Panc1 (cell line): ENCODE data around the gene OPRD1. TPM values are rescaled to one million over a fixed set of nuclear protein-coding genes. Genes with fewer than 3 reads are reported as not detected.

ENCODE experiments used
- ATAC-seq: fragments of 200-7000 bp; cut with Tn5 transposase; 2 replicates; pipeline ENCODE4 v1.9.1; 2020; ENCODE audit warnings: mild to moderate bottlenecking, moderate library complexity
- BruUV-seq: library from RNA; stranded (reverse); fragments of 400-500 nt; replicated peaks from 2 replicates; lab custom pipeline; 2021; lab: Mats Ljungman, UMichigan
- CTCF ChIA-PET: fragments of 300-600 bp; sonication (Branson Sonifier 250); formaldehyde crosslinking; loops from one replicate; lab custom pipeline; 2022; ENCODE audit warnings: antibody characterized with exemption; lab: Charles Lee
- POLR2A ChIA-PET: fragments of 300-600 bp; sonication (Branson Sonifier 250); formaldehyde crosslinking; loops from one replicate; lab custom pipeline; 2022; ENCODE audit warnings: antibody characterized with exemption; lab: Charles Lee
- DNase-seq: peaks from one replicate; pipeline ENCODE4 v3.0.0-alpha.2; 2010; ENCODE audit warnings: low read depth, low spot score
- H3K27ac ChIP-seq: 2 replicates; pipeline ENCODE4 v1.5.1; 2011; ENCODE audit warnings: mild to moderate bottlenecking, low read length, inconsistent platforms
- H3K27me3 ChIP-seq: fragments of 200-500 bp; sonication (Bioruptor generic); 2 replicates; pipeline ENCODE4 v1.6.0; 2014; ENCODE audit warnings: low read length, inconsistent platforms; ENCODE audit not compliant: control insufficient read depth, insufficient read depth
- H3K36me3 ChIP-seq: fragments of 200-500 bp; sonication (Bioruptor generic); 2 replicates; pipeline ENCODE4 v1.5.1; 2014; ENCODE audit warnings: inconsistent platforms, mild to moderate bottlenecking, low read length, moderate library complexity; ENCODE audit not compliant: control insufficient read depth, insufficient read depth
- H3K4me1 ChIP-seq: 2 replicates; pipeline ENCODE4 v1.5.1; 2011; ENCODE audit warnings: inconsistent platforms, mild to moderate bottlenecking, low read length, moderate library complexity; ENCODE audit not compliant: control insufficient read depth, insufficient read depth
- H3K4me3 ChIP-seq, 2 experiments: 2 replicates each; pipeline ENCODE4 v1.5.1; 2011 to 2012; ENCODE audit warnings: low read depth in 2 of 2, low read length in 2 of 2, mild to moderate bottlenecking in 2 of 2, inconsistent platforms in 1 of 2, moderate library complexity in 1 of 2
- H3K9me3 ChIP-seq: fragments of 200-500 bp; sonication (Bioruptor generic); 2 replicates; pipeline ENCODE4 v1.5.1; 2014; ENCODE audit warnings: low read depth, mild to moderate bottlenecking, inconsistent platforms, low read length, moderate library complexity; ENCODE audit not compliant: control insufficient read depth, insufficient read depth
- POLR2AphosphoS5 ChIP-seq: IDR thresholded peaks from 2 replicates; pipeline ENCODE4 v1.6.1; 2012; ENCODE audit warnings: mild to moderate bottlenecking, low read depth, low read length, moderate library complexity
- SIN3A ChIP-seq: IDR thresholded peaks from 2 replicates; pipeline ENCODE4 v1.6.1; 2012; ENCODE audit warnings: low read depth, mild to moderate bottlenecking, low read length, moderate library complexity, borderline replicate concordance; ENCODE audit not compliant: insufficient read depth
- TCF7L2 ChIP-seq: IDR thresholded peaks from 2 replicates; pipeline ENCODE4 v1.6.1; 2011; ENCODE audit warnings: mild to moderate bottlenecking, low read depth, low read length, inconsistent platforms
- in situ Hi-C: cut with HindIII; loops from 2 replicates; pipeline ENCODE4 v1.10.0; 2016; ENCODE audit warnings: low sequenced_read_pairs, low pct_unique_long_range_greater_than_20kb
- intact Hi-C: fragments of 100-400 bp; cut with micrococcal nuclease; formaldehyde crosslinking; loops from one replicate; pipeline ENCODE4 v1.10.0; 2022; ENCODE audit not compliant: unreplicated experiment
- total RNA-seq: library from RNA; stranded (reverse); gene quantifications from one replicate; pipeline ENCODE4 v1.2.1, GENCODE V29; 2021; ENCODE audit not compliant: unreplicated experiment
- TF ChIP-seq, protein P1 (sequence below): fragments of 450-650 bp; IDR thresholded peaks from 2 replicates; pipeline ENCODE4 v1.5.1; 2017; ENCODE audit warnings: mild to moderate bottlenecking
- TF ChIP-seq, protein P2 (sequence below), 2 experiments: IDR thresholded peaks; 2 replicates each; pipeline ENCODE4 v1.6.1; 2011 to 2012; ENCODE audit warnings: low read depth in 2 of 2, control low read depth in 1 of 2, low read length in 1 of 2, mild to moderate bottlenecking in 1 of 2, moderate library complexity in 1 of 2; ENCODE audit not compliant: insufficient read depth in 1 of 2

OPRD1 gene
- total RNA-seq, 1 experiment from 2014 or later: 5.4 TPM

DNA sequence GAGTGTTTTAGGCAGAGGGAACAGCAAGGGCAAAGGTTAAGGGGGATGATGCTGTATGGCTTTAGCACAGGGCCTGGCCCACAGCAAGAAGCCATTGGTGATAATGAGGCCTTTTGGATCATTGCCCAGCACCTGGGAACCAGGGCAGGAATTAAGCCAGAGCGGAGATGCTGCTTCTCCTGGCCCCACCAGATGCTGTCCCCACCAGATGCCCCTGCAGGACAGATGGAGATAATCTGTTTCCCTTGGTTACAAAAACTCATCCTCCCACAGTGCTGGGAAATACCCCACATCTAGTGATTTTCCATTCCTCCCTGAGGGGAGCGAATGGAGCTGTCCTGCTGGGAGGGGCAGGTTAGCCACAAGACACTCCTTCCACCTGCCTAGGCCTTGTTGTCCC lies 18.8 kb downstream of the OPRD1 start:
- Histone ChIP-seq H3K9me3 (no peaks in the 10 kb centered on the region), H3K36me3 (no peaks in the 10 kb centered on the region), H3K4me3 (no peak overlapping the region), H3K27me3 (no peaks in the 10 kb centered on the region), H3K4me1 (peaks cover 3% of the 10 kb centered on the region), H3K27ac (no peak overlapping the region)
- ChIA-PET POLR2A (no interaction called here), CTCF (interaction anchor here (1.1 kb wide), 1 partner anchor 16 kb away, joined by 3 read pairs; no protein-coding TSS in a partner anchor)
- in situ Hi-C loops: no loop called here
- peak; percentile 21 for ATAC-seq
- no peak for DNase-seq
- intact Hi-C loops: no loop called here
- TF ChIP-seq TCF7L2 (no peak), POLR2AphosphoS5 (no peak), SIN3A (no peak)
- TF ChIP-seq, protein P1, sequence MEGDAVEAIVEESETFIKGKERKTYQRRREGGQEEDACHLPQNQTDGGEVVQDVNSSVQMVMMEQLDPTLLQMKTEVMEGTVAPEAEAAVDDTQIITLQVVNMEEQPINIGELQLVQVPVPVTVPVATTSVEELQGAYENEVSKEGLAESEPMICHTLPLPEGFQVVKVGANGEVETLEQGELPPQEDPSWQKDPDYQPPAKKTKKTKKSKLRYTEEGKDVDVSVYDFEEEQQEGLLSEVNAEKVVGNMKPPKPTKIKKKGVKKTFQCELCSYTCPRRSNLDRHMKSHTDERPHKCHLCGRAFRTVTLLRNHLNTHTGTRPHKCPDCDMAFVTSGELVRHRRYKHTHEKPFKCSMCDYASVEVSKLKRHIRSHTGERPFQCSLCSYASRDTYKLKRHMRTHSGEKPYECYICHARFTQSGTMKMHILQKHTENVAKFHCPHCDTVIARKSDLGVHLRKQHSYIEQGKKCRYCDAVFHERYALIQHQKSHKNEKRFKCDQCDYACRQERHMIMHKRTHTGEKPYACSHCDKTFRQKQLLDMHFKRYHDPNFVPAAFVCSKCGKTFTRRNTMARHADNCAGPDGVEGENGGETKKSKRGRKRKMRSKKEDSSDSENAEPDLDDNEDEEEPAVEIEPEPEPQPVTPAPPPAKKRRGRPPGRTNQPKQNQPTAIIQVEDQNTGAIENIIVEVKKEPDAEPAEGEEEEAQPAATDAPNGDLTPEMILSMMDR: no peak
- TF ChIP-seq, protein P2, sequence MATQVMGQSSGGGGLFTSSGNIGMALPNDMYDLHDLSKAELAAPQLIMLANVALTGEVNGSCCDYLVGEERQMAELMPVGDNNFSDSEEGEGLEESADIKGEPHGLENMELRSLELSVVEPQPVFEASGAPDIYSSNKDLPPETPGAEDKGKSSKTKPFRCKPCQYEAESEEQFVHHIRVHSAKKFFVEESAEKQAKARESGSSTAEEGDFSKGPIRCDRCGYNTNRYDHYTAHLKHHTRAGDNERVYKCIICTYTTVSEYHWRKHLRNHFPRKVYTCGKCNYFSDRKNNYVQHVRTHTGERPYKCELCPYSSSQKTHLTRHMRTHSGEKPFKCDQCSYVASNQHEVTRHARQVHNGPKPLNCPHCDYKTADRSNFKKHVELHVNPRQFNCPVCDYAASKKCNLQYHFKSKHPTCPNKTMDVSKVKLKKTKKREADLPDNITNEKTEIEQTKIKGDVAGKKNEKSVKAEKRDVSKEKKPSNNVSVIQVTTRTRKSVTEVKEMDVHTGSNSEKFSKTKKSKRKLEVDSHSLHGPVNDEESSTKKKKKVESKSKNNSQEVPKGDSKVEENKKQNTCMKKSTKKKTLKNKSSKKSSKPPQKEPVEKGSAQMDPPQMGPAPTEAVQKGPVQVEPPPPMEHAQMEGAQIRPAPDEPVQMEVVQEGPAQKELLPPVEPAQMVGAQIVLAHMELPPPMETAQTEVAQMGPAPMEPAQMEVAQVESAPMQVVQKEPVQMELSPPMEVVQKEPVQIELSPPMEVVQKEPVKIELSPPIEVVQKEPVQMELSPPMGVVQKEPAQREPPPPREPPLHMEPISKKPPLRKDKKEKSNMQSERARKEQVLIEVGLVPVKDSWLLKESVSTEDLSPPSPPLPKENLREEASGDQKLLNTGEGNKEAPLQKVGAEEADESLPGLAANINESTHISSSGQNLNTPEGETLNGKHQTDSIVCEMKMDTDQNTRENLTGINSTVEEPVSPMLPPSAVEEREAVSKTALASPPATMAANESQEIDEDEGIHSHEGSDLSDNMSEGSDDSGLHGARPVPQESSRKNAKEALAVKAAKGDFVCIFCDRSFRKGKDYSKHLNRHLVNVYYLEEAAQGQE (IDR thresholded peaks at IDR 0.05; ENCODE audit: insufficient read depth in 1 of 2, low read depth in 2 of 2, low read length in 1 of 2): no peak
- BruUV-seq: no TSS peak

DNA sequence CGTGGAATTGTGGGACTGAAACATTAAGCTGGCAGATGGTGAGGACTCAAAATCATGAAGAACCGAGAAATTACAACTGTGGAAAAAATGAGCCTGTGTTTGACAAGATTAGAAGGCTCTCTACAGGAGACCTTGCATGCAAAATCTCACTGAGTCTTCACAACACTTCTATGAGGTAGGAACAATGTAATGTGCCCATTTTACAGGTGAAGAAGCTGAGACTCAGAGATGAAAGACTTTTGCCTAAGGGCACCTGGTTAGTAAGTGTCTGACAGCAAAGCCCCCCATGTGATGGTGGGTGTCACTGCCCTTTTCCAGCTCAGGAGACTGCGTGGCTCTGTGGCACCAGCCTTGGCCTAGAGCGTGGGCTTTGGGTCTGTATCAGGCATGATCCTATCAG lies 21.0 kb downstream of the OPRD1 start:
- CTCF ChIA-PET: interaction anchor here (0.5 kb wide), 1 partner anchor 37 kb away, joined by 5 read pairs; no protein-coding TSS in a partner anchor
- no TSS peak for BruUV-seq
- H3K27me3 ChIP-seq: no peaks in the 10 kb centered on the region
- TF ChIP-seq TCF7L2: no peak
- no peak for TF ChIP-seq SIN3A
- no peak for TF ChIP-seq POLR2AphosphoS5
- TF ChIP-seq, protein P1: no peak
- TF ChIP-seq, protein P2 (IDR thresholded peaks at IDR 0.05; ENCODE audit: insufficient read depth in 1 of 2, low read depth in 2 of 2, low read length in 1 of 2): no peak
- H3K9me3 ChIP-seq: no peaks in the 10 kb centered on the region
- intact Hi-C loops: no loop called here
- H3K36me3 ChIP-seq: no peaks in the 10 kb centered on the region
- POLR2A ChIA-PET: no interaction called here
- no peak overlapping the region for H3K27ac ChIP-seq
- H3K4me1 ChIP-seq: no peaks in the 10 kb centered on the region
- no peak for DNase-seq
- no peak for ATAC-seq
- in situ Hi-C loops: no loop called here
- H3K4me3 ChIP-seq: no peak overlapping the region
